HG02973 (cell line): ENCODE measurements around the gene TSG101.
A peak's percentile ranks its signal among the peaks of the same experiment; 100 is the strongest.

Experiments
- ATAC-seq: cut with Tn5 transposase; IDR thresholded peaks from one replicate; pipeline ENCODE4 v1.9.1; 2021; ENCODE audit warnings: moderate library complexity; ENCODE audit not compliant: unreplicated experiment

Gene TSG101

DNA sequence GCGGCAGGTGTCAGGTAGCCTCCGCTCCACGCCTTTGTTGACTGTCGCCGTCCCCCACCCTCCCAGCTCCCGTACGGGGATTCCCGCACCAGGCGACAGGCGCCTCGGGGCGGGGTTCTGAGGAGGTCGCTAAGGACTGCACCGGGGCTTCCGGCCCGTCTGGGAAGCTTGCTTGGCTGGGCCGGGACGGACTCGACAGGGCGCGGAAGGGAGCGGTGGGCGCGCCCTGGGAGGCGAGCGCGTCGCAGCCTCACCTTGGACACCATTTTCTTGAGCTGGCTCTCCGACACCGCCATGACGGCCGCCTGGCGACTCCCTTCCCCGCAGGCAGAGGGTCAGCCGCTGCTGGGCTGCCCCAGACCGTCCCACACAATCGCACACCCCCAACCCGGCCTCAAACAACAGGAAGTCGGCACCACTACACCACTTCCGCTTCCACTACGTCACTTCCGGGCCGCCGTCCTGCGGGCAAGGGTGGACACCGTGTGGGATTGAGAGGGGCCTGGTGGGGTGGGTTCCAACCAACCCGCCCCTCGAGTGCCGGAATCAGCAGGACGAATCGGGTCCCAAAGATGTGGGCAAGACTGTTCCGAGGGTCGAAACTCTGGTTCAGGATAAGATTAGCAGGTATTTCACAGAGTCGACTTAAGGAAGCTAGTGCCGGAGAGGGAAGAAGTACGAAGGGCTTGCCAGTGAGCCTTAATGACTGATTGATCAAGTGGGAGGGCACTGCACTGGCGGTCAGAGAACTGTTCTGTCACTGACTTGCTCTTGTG lies at the start of gene TSG101:
Gene TSG101, minus strand, starts transcription at position 422 of the 776 bp plus-strand sequence. Its CDS starts 126 bp downstream, at position 296.
- ATAC-seq = peak; percentile 91

- ATAC-seq = no peak
These were observed 48.6 kb upstream of the TSG101 start for GRCh38 chr11:18575361-18575760.

DNA sequence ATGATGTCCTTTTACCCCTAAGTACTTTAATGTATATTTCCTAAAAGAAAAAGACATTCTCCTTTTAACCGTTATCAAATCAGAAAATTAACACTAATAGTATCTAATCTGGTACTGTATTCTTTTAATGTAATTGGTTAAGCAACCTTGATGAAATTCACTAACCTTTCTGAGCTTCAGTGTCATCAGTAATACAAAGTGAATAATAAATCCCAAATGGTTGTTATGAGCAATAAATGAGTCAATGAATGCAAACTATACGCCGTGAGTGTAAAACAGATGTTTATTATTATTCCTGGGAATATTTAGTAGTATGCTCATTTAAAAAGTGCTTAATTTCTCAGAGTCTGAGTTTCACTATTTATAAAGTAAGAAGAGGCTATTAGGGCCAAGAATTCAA lies 40.3 kb upstream of the TSG101 start:
- no peak for ATAC-seq

DNA sequence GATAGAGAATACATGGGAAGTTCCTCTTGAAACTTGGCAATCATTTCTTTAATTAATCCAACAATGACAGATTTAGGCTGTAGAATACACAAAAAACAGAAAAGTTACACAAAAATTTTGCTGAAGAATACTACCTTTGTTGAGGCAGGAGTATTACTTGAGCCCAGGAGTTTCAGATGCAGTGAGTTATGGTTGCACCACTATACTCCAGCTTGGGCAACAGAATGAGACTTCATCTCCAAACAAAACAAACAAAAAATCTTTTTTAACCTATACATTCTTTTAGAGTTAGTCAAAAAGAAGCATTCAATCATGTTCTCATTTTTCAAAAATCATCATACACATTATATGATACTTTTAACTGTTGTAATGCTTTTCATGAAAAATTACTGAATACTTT lies 39.7 kb upstream of the TSG101 start:
- no peak for ATAC-seq

- ATAC-seq = no peak
These were observed 37.4 kb upstream of the TSG101 start for GRCh38 chr11:18564149-18564548.

- no peak for ATAC-seq
These were observed 36.5 kb upstream of the TSG101 start for GRCh38 chr11:18563090-18563730.

- ATAC-seq = no peak
These were observed 21.3 kb upstream of the TSG101 start for GRCh38 chr11:18548001-18548400.

DNA sequence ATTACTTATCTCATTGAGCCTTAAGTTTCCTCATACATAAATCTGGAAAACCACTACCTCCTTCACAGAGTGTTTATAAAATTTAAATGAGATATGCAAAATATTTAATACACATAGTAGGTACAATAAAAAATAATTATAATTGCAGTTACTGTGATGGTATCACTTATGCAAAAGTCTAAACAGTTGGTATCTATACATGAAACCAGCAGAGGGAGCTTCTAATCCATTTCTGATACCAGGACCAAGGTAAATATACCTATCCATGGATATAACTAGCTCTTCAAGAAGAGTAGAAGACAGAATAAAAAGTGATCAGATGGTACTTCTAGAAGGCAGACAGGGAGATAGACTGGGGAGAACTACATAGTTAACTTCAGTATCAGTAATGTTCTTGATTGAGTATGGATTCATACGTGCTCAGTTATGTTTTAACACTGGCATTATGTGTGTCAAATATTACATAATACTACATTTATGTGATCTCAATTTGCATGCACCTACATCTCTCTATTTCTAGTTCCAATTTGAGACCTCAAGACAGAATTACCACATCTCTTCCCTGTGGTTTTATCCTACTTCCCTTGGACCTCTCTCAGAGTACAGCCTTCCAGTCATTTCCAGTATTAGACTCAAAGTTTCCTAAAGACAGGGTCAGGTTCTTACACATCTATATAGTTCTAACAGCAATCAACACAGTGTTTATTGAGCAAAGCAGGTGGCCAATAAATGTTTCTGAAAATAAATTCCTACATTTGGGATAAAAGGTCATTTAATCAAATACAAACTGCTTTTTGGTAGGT lies 13.7 kb upstream of the TSG101 start:
- no peak for ATAC-seq

DNA sequence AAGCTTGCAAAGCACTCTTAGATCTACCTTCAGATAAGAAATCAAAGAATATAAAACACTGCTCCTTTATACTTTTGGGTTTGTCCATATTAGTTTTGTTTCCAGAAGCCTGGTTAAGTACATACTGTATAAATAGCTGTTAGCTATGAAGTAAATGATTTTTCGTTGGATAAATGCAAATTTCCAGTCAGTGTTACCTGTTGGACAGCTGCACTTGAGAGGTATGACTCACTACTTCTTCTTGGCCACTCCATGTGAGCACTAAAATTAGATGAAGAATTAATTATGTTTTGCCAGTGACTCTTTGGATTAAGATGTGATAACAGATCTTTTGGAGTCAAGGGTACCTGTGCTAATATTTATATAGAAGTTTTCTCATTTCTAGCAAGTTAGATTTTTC lies 9.5 kb upstream of the TSG101 start:
- ATAC-seq = no peak

DNA sequence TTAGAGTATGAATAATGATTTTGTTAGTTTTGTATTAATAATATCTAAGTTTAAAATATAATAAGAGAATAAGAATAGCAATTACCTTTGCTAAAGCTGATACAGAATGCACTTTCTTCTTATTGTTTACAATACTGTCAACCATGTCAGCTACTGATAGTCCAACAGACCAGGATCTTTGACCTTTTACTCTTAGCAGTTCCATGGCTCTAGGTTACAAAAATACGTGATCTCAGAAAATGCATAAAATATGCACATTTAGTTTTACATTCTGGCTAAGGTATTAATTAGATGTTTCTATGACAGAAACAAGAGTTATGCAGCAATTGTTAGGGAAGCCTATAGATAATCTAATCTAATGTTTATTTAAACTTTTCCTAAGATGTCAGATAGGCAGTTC lies 7.5 kb upstream of the TSG101 start:
- no peak for ATAC-seq

GRCh38 chr11:18533365-18533764 lies 6.6 kb upstream of the TSG101 start:
- no peak for ATAC-seq

- ATAC-seq = no peak
These were observed 770 bp upstream of the TSG101 start for GRCh38 chr11:18527512-18527911.

GRCh38 chr11:18526130-18526520 lies 617 bp downstream of the TSG101 start:
- ATAC-seq = no peak

DNA sequence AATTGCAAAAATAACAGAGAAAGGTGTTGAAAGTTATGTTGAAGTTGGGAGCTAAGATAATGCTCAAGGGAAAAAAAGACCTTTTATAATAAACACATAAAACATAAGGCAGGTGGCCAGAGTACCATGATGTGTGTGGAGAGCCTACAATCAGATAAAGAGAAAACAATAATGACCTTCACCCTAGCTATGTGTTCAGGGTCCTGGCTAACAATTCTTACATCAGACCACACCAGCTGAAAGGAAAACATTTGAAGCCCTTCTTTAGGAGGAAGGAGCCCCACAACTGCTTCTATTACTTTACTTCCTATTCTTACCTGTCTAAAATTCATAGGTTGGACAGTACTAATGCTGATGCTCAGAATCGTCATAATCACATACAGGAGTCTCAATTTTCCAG lies 2.5 kb downstream of the TSG101 start:
- ATAC-seq = no peak

GRCh38 chr11:18523084-18523483 lies 3.7 kb downstream of the TSG101 start:
- no peak for ATAC-seq

- ATAC-seq = no peak
These were observed 4.4 kb downstream of the TSG101 start for GRCh38 chr11:18522388-18522787.

DNA sequence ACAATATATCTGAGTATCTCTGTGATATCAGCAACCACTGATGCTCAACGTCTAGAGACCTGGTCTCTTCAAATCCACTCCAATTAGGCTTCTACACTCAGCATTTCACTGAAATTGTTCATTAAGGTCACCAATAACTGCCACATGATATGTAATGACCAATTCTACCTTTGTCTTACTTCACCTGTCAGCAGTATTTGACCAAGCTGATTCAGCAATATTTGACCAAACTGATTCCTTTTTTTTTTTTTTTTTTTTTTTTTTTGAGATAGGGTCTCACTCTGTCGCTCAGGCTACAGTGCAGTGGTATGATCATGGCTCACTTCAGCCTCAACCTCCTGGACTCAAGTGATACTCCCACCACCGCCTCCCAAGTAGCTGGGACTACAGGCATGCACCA lies 5.6 kb downstream of the TSG101 start:
- no peak for ATAC-seq

- no peak for ATAC-seq
These were observed 24.4 kb downstream of the TSG101 start for GRCh38 chr11:18502352-18502751.

DNA sequence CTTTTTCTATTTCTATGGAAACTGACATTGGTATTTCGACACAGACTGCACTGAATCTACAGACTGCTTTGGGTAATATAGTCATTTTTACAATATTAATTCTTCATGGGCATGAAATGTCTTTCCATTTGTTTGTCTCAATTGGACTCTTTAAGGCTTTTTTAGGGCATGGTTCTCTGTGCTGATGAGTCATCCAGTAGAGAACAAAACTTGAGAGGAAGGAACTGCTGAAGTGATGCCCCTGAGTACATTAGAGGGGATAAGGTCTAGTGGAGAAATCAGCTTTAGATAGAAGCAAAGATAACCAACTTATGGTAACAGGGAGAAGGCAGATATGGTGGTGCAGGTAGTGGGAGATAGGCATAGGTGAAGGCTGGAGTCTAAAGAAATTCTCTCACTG lies 25.1 kb downstream of the TSG101 start:
- ATAC-seq = no peak

DNA sequence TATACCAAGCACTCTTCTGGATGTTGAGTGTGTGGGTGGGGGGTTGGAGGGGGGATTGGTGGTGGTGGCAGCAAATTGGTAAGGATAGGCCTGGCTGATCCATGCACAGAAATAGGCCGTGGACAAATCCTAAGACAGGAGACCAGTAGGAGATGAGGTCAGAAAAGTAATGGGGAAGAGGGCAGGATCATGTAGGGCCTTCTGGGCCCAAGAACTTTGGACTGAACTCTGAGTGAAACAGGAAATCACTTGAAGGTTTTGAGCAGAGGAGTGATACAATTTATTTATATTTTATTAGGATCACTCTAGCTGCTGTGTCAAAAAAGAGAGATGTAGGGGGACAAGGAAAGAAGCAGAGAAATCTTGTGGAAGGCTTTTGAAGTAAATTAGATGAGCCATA lies 28.7 kb downstream of the TSG101 start:
- no peak for ATAC-seq

DNA sequence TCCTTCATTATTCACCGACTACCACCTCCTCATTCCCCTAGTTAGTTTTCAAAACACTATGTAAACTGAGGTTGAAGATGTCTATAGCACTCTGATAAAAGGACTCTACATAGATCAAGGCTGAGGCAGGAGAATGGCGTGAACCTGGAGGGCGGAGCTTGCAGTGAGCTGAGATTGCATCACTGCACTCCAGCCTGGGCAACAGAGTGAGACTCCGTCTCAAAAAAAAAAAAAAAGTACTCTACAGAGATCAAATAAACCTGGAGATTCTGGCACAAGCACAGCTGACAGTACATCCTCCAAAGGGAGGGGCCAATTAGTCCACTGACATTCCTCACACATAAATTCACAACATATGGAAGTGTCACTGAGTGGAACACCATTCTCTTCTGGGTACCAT lies 31.0 kb downstream of the TSG101 start:
- no peak for ATAC-seq

GRCh38 chr11:18495271-18495670 lies 31.5 kb downstream of the TSG101 start:
- ATAC-seq = no peak
